HCT116 (cell line): ENCODE measurements around the gene PDE10A.

ENCODE experiments used
- CTCF ChIP-seq, 3 experiments: fragments of 200-600 bp in 1 of 3; sonication (generic) in 1 of 3; IDR thresholded peaks in 2 of 3; conservative IDR thresholded peaks in 1 of 3; 2 replicates each; pipeline ENCODE4 v1.5.1; 2012 to 2017; ENCODE audit warnings: low read depth in 2 of 3, low read length in 2 of 3, antibody characterized with exemption in 1 of 3, borderline replicate concordance in 1 of 3, control low read depth in 1 of 3, mild to moderate bottlenecking in 1 of 3, mixed read lengths in 1 of 3, mixed run types in 1 of 3, moderate library complexity in 1 of 3; ENCODE audit not compliant: insufficient read depth in 1 of 3
- EGR1 ChIP-seq: IDR thresholded peaks from 2 replicates; pipeline ENCODE4 v1.6.1; 2012; ENCODE audit warnings: low read depth
- ELF1 ChIP-seq: IDR thresholded peaks from 2 replicates; pipeline ENCODE4 v1.6.1; 2012; ENCODE audit warnings: low read depth, borderline replicate concordance

- TF ChIP-seq CTCF (IDR thresholded peaks at IDR 0.05 in 2 of 3, conservative IDR thresholded peaks at IDR 0.05 in 1 of 3; ENCODE audit: borderline replicate concordance in 1 of 3, insufficient read depth in 1 of 3, low read depth in 2 of 3, low read length in 2 of 3) (no peak), ELF1 (no peak), EGR1 (no peak)
These were observed 12.1 kb upstream of the PDE10A start for GRCh38 chr6:165675120-165675519.
